Hematopoietic multipotent progenitor cell (in vitro differentiated cells): Measurements from ENCODE around the gene CFAP43. TPM values are rescaled to one million over a fixed set of nuclear protein-coding genes. Genes with fewer than 3 reads are reported as not detected.
A peak's percentile ranks its signal among the peaks of the same experiment; 100 is the strongest.
"Not testable (repeated sequence)": the region's sequence is repeated elsewhere in the genome, so short reads cannot be mapped to it uniquely, and the experiment has no call there.

Experiments
- DNase-seq, 3 donors: peaks; one replicate each; pipeline ENCODE4 v3.0.0-alpha.2; 2011 to 2015; ENCODE audit warnings: low read depth in 2 of 3, low spot score in 2 of 3
- total RNA-seq: library from RNA; depleted of rRNA; stranded (reverse); fragments of >200 nt; gene quantifications from one replicate; pipeline ENCODE4 v1.2.3, GENCODE V29; 2012

The CFAP43 gene
- total RNA-seq, 1 donor: 0.54 TPM

GRCh38 chr10:104230490-104230889 is 1.7 kb downstream of the CFAP43 start:
- DNase-seq: no peak

GRCh38 chr10:104223304-104223703 is 8.9 kb downstream of the CFAP43 start:
- DNase-seq: no peak

GRCh38 chr10:104220522-104220921 is 11.6 kb downstream of the CFAP43 start:
- DNase-seq: no peak

- DNase-seq: peak in 2 of 3 donors; percentile 38 to 52
Measured at GRCh38 chr10:104218751-104219150, 13.4 kb downstream of the CFAP43 start.

- no peak for DNase-seq
Measured at GRCh38 chr10:104216631-104217030, 15.5 kb downstream of the CFAP43 start.

GRCh38 chr10:104209575-104210198 is 22.5 kb downstream of the CFAP43 start:
- peak in 2 of 3 donors; percentile 39 to 71 for DNase-seq

GRCh38 chr10:104208730-104209129 is 23.4 kb downstream of the CFAP43 start:
- no peak for DNase-seq

GRCh38 chr10:104202231-104202630 is 29.9 kb downstream of the CFAP43 start:
- no peak for DNase-seq

- DNase-seq: no peak
Measured at GRCh38 chr10:104201636-104202035, 30.5 kb downstream of the CFAP43 start.

- no peak for DNase-seq
Measured at GRCh38 chr10:104199567-104199966, 32.6 kb downstream of the CFAP43 start.

- no peak for DNase-seq
Measured at GRCh38 chr10:104197364-104197763, 34.8 kb downstream of the CFAP43 start.

GRCh38 chr10:104195706-104196105 is 36.5 kb downstream of the CFAP43 start:
- DNase-seq: no peak

GRCh38 chr10:104193787-104194186 is 38.4 kb downstream of the CFAP43 start:
- no peak for DNase-seq

- no peak for DNase-seq
Measured at GRCh38 chr10:104190695-104191094, 41.5 kb downstream of the CFAP43 start.

- no peak for DNase-seq
Measured at GRCh38 chr10:104183682-104184081, 48.5 kb downstream of the CFAP43 start.

- DNase-seq: not testable (repeated sequence)
Measured at GRCh38 chr10:104174136-104174535, 58.0 kb downstream of the CFAP43 start.

- DNase-seq: peak in 1 of 3 donors; percentile 18
Measured at GRCh38 chr10:104170610-104171254, 61.4 kb downstream of the CFAP43 start.

- DNase-seq: no peak
Measured at GRCh38 chr10:104155591-104155990, 76.6 kb downstream of the CFAP43 start.

GRCh38 chr10:104151737-104152136 is 80.4 kb downstream of the CFAP43 start:
- no peak for DNase-seq

- no peak for DNase-seq
Measured at GRCh38 chr10:104150139-104150538, 82.0 kb downstream of the CFAP43 start.

- DNase-seq: no peak
Measured at GRCh38 chr10:104146882-104147281, 85.3 kb downstream of the CFAP43 start.

GRCh38 chr10:104144931-104145330 is 87.2 kb downstream of the CFAP43 start:
- no peak for DNase-seq
